ENCODE data around the gene FRMD4B.

GRCh38 chr3:69422751-69423150, 36.9 kb upstream of the FRMD4B start:
- TF ChIP-seq CTCF (conservative IDR thresholded peaks at IDR 0.05 in 1 of 2, IDR thresholded peaks at IDR 0.05 in 1 of 2; ENCODE audit: low read depth in 1 of 2, low read length in 2 of 2) (no peak), EZH2 (IDR thresholded peaks at IDR 0.05; ENCODE audit: low read length, missing control alignments) (no peak)
